ENCODE data around the gene MBL2.

MBL2 gene

DNA sequence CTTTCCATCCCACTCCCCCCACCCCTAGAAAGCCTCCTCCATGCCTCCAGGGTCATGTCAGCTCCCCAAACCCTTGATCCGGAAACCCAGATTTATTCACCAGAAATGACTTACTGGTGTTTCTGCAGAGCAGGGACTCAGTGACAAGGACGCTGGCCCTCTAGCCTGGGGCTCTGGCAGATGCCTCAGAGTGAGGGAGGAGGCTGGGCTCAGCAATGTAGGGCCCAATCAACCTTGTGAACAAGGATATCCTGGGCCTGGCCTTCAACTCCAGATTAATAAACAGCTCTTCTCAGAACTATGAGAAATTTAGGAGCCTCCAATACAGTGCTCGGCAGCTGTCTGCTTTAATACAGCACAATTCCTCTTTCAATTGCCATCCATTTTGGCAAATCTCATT is at the start of gene MBL2:
MBL2 (minus strand) TSS at position 162 of the 400 bp plus-strand sequence. CDS start 1,149 bp downstream, outside the sequence.
- no peak for DNase-seq

DNA sequence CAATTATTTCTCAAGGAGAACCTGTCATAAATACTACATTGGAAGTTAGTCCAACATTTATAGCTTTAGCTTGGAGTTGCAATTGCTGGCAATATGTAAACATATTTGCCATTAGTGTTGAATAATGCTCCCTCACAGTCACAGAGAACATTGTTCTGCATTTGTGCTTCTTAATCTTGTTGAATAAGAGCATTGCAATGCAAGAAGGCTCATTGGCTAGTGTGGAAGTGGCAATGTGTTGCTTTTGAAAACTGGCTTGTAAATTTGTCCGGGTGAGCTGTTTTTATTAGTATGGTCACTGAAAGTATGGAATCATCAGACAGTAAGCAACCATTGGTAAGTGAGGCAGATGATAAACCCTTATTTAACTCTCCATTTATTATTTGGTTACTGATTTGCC is 47.7 kb upstream of the MBL2 start:
- DNase-seq, result no peak

DNA sequence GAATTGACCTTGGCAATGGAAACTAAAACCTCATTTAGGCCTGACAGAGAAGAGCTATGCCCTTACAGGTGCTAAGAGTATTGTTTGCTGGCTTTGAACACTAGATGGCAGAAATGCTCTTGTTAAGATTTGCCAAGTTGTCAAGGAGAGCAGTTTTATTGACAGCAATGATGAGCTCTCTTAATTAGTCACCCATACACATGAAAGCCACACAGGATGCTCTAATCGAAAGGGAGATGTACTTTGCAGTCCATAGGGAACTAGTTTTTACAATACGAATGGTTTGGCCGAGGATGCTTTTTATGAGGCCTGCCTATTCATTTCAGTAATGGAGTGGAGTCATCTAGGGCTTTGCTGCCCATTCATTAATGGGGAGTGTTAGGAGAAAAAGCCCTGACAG is 45.4 kb upstream of the MBL2 start:
- DNase-seq, result peak; percentile 1

DNA sequence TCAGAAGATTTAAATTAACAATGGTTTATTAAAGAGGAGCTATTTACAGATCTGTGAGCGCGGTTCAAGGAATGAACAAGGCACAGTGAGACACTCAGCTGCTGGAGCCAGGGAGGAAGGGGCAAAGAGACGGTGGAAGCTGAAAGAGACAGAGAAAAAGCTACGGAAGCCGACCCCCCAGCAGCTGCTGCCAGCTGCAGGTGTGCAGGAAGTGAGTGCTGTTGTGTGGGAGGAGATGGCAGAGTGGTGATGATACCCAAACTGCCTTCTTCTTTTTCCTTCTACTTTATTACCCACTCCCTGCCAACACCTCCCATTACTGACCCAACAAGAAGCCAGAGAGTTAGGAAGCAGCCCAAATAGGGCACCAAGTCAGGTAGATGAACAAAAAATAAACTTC is 41.9 kb upstream of the MBL2 start:
- DNase-seq, result no peak

DNA sequence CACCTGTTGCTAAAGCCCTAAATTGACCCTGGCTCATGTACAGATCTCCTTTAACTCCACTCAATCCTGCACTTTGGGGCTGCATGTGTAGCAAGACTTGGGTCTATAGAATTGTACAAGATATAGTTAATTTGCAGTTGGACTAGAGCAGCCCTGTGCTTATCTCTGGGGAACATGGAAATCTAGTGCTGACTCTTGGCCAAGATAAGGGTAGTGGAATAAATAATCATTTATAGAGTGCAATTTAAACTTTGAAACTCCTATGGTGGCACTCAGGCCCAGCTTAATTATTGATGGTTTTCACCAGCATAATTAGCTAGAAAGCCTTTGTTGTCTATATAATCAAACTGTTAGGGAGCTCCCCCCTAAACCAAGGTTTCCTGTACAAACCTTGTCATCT is 39.2 kb upstream of the MBL2 start:
- no peak for DNase-seq

DNA sequence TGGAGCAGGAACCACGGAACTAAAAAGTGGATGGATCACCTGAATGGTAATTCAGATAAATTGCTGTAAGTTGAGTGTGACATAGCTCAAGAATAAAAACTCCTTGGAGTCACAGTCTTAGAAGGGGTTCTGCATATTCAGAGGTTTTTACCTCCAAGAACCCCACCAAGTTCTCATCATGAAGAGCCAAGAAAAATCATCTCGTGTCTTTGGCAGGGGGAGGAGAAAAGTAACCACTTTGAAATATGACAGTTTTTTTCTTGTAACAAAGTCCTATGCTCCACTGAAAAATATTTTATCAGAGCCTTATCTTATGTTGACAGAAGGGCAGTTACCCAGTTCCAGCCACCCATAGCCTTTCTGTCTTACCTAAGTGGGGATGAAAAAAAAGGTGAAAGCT is 38.2 kb upstream of the MBL2 start:
- no peak for DNase-seq

DNA sequence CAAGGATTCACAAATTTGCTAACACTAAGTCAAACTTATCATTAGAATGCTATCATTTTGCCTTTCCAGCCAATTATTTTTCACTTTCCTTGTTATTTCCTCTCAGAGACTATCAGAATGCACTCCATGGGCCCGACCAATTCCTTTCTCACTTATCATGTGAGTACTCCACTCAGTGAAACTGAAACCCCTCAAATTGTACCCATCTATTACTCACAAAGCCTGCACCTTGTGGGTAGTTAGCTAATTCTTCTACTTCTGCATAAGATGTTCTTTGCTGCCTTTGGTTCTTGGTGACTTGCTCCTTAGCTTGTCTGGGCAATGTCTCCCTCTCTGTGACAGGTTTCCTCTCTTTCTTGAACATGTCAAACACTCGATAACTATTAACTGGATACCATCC is 35.2 kb upstream of the MBL2 start:
- no peak for DNase-seq

DNA sequence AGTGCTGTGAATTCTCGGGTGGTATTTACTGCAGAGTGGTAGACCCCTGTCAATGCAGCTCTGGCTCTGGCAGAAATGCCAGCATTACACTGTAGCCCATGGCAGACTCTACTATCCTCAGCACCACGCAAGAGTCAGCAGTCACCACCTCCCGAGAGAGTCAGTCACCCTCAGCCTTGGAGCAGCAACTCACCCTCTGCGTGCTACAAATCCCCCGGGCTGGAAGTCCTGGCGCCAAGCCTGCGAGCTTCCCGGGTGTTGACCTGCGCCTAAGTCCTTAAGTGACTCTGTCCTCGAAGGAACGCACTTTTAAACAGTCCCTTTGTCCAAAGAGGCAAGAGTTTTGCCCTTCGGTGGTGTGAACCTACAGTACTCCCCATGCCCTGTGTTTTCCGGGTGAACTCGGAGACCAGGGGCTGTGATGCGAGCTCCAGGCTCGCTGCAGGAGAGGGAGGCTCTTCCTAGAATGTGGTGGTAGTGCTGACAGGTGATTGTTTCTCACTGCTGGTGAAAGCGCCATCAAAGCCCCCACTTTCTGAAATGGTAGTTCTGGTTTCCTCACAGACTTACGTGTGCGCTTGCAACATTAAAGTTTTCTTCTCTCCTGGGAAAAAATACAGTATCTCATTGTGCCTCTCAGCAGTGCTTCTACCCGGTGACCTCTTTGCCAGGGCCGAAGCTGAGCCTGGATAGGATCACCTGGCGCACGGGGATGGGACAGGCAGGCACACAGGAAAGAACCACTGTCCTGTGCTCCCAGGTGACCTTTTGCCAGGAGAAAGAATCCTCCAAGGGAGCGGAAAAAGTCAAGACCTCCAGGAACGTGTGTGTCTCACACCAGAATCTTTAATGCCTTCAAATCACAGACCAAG is 33.1 kb upstream of the MBL2 start:
- DNase-seq, result no peak

DNA sequence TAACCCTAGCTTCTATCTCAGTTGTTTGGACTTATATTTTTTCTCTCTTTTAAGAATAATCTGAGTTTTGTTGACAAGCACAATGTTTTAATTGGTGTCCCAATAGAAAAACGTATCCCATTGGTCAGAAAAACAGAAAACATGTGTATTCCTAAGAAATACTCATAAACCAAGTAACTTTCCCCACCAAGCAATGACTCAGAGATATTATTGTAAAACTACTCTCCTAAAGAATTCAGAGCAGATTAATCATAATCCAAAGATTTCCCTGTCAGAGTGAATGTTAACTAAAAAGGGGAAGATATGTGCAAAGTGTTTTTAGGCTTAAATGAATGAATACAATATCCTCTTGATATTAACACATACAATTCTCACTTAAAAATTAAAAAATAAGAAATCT is 29.4 kb upstream of the MBL2 start:
- DNase-seq, result no peak

DNA sequence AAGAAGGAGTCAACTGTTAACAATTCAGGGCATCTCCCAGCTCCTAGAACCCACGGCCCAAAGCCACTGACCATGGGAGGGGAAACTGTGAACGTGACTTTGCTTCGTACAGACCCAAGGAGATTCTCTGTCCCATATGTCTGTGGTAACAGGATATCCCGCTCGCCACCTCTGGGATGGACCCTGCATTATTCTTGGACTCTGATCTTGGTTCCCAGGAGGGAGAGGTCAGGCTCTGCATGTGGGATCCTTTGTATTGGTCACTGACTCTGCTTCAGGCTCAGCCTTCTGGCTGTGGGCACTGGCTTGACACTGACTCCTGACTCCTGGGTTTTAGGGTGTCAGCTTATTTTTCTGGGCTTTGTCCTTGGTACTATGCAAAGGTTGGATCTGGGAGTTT is 13.5 kb upstream of the MBL2 start:
- DNase-seq, result no peak

DNA sequence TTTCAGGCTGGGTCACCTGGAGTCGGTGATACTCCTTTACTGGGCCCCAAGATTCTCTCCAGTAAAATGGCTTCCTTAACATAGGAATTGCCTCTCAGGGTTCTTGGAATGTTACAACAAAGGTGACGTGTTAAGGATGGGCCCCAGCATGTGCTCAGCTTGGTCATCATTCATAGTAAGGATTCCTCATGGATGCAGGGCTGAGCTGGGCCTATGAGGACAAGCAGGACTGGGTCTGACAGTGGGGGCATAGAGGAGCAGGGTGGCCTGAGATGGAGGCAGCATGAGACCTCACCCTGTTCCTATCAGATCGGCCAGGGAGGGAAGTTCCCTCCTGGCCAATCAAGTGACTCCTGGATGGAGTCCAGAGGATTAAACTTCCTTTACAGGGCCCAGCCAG is 12.8 kb upstream of the MBL2 start:
- no peak for DNase-seq

DNA sequence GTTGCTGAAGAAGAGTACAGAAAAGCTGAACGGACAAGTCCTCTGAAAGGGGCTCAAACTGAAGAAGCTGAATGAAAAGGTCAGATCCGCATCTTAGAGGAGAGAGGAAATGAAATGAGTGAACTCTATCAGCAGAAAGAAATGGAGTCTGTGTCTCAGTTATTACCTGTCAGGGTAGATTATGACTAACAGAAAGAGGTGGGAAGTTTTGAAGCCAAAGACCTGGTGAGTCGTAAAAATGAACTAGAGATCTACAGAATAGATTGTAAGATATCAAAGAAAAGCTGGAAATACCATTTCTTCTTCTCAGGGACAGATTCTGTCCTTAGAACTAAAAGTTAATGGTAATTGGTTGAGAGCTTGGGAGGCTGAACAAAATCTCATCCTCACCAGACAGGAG is 11.1 kb upstream of the MBL2 start:
- no peak for DNase-seq

DNA sequence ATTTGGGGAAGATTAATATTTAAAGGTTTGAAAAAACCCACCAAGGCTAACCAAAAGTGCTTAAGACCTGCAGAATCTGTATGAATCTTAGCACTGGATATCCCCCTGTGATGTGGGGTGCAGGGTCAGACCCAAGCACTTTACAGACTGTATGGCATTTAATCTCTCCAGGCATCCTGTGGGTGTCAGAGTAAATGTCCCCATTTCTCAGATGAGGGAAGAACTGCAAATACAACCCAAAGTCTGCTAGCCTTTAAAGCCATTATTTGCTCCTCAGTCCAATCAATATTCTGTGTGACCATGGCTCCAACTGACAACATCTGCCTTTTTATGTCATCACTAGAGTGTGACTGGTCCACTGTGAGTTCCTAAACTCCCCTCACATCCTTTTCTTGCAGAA is 10.0 kb upstream of the MBL2 start:
- DNase-seq, result no peak

DNA sequence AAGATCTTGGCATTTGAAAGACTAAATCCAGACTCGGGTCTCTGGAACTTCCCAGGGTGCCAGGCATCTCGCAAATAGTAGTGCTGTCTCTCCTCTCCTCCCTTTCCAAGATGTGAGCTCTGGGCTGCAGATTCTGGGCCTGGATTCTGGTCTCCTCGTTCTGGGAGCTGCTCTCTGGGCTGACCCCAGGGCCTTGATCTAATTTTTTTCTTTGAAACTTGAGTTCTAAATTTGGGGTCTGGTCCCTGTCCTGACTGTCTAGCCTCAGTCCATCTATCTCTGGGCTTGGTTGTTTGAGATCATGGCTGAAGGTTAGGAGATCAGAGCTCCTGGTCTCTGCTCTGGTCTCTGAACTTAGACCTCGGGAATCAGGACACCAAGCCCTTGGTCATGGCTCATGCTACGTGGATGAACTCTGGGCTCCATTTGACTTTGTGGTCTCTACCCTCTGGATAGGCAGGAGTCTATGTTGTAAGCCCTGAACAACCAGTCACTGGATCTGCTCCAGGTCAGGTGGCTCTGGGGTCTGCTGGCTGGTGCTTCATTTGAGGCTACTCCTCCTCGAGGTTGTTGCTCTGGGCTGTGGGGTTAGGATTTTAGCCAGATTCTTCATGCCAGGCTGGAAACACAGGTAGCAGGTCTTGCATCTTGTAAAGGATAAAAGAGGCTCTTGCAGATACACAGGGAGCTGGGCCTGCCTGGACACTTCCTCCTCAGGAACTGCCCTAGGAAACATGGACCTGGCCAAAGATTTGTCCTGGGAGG is 8.0 kb upstream of the MBL2 start:
- no peak for DNase-seq

DNA sequence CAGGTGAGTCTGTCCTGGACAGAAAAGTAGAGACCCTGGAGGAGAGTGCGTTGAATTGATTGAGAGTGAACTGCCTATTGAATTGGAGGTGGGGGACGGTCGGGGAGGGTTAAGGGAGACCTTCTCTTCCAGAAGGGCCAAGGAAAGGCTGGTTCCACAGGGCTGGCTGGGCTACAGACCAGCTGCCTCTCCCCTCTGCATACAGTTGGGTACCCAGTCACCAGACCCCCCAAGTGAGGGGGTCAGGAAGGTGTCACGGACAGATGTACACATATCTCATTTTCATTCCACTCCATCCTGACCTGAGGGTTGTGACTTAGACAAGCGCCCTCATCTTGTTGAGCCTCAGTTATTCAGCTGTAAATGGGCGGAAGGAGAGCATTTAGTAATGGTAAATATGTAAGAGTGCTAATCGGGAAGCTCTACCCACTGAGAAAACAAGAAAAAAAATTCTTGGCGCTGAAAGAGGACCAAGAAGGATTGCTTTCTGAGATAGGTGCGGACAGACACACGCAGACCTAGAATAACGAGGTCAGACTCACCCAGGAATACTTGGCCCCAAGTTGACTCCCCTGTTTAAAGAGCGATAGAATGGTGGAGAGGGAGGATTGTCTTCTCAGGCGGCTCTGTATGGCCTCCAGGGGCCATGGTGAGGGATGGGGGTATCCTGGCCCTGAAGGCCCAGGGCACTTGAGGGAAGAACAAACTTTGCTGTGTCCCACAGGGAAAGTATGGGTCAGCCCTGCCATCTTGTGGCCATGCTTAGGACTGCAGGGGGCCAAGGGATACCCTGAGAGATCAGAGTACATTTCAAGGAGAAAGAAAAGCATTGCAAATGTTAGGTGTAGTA is 7.2 kb upstream of the MBL2 start:
- no peak for DNase-seq

DNA sequence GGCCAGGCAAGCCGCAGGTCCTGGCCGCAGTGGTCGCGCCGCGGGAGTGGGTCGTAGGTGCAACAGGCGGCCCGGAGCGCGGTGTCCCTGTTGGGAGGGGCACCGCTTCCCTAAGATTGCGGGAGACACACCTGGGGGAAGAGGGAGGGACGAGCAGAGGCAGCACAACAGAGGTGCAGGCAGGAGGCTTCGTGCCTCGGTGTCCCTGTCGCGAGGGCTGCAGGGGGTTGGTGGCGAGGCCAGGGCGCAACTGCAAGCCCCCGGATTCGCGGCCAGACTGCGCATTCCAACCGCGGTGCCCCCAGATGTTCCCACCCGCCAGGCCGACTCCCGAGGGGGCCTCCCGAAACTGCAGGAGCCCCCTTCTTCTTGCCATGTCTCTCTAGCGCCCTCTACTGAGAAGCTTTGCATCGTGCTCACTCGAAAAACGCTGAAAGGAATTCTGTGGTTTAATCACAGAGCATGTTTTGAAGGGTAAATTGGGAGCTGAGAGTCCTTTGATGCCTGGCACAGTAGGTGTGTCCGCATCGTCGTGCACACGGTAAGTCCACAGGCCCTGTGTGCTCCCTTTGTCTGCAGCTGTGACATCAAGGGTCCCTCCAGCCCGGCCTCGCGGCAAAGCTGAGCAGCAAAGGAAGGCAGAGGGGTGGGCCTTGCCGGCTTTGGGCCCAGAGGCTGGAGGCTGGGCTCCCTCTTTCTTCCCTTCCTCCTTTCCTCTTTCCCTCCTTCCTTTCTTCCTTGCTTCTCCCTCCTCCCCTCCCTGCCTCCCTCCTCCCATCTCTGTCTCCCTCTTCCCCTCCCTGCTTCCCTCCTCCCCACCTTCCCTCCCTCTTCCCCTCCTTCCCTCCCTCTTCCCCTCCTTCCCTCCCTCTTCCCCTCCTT is 6.2 kb upstream of the MBL2 start:
- DNase-seq, result no peak

DNA sequence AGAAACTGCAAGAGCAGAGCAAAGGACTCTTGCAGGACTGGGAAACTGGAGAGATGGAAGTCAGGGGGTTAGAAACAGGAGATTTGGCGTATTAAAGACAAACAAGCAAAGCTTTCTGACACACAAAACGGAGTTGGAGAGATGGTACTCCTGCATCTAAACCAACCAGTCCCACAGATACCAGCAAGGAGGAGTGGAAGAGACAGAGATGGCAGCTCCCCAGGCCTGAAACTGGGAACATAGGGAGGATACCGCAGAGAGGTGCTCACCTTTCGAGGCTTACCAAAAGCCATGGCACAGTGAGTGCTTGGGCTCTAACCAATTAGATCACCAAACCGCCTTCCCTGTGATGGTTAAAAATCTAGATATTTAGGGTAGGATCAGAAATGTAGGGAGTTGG is 4.8 kb upstream of the MBL2 start:
- no peak for DNase-seq

DNA sequence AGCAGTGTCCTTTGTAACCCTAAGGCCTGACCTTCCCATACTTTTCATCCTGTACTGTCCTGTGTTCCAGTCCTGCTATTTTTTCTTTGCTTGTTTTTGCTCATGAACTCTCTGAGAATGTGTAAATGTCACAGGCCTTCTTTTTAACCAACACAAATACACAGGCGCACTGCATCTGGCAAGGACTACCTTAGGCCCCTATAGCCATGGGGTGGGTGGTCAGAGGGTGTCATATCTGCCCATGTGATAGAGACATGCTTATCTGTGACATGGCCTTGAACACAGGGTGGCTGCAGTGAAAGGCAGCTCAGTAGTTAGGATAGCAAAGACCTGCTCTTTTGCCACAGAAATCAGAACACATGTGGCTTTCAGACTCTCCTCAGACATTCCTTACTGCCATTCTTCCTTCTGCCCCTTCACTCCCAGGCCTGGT is 3.9 kb upstream of the MBL2 start:
- no peak for DNase-seq

DNA sequence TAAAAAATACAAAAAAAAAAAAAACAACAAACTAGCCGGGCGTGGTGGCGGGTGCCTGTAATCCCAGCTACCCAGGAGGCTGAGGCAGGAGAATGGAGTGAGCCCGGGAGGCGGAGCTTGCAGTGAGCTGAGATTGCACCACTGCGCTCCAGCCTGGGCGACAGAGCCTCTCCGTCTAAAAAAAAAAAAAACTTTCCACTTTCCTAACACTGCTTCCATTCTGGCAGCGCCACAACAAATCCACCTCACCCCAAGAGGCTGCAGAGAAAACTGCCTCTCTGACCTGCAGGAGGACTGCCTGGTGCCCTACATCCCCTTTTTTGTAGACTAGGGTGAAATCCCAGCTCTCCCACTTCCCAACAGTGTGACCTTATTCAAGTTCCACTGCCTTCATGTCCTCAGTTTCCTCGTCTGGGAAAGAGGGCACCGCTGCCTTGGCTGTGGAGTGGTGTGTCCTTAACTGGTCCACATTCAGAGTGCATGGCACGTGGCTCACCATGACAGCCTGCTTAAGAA is 2.6 kb upstream of the MBL2 start:
- no peak for DNase-seq

DNA sequence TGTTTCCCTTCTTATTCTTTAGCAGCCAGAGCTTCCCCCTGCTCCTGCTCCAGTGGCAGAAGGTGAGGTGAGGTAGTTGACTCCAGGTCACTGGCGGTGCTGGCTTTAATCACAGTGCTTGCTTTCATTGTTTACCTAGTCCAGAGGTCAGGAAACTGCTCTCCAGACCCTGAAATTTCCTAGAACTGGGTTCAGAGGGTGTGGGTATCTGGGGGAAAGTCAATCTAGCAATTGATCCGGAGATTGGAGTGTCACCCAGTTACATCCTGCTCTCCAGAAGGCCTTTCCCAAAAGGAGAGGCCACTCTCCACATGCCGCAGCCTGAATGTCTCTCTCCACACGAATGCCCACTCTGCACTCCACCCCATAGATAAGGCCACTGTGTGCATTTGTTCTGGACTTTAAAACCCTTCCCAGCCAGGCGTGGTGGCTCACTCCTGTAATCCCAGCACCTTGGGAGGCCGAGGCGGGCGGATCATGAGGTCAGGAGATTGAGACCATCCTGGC is 2.1 kb upstream of the MBL2 start:
- DNase-seq, result no peak

DNA sequence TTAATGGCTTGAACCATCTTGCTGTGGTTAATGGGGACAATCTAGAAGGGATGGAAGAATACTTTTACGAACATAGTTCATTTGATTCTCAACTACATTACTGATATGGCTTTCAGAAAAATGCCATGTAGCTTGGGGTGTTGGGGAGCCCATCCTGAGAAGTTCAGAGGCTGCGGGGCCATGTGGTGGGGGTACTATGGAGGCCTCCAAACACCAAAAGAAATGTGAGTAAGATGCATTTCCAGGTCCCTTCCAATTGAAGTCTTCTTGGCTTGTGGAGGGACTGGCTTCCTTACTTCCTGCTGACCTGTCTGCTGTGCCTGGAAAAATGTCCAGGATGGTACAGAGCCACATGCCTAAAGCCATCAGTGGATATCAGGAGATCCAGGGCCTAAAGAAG is 1.6 kb upstream of the MBL2 start:
- DNase-seq, result no peak
